Colonic mucosa (tissue), 4 donors: ENCODE measurements around the gene ITPR2. TPM values are rescaled to one million over a fixed set of nuclear protein-coding genes. Genes with fewer than 3 reads are reported as not detected.

Source experiments
- DNase-seq: peaks from one replicate; pipeline ENCODE4 v3.0.0-alpha.2; 2020
- H3K27ac ChIP-seq: fragments of 200-600 bp; one replicate; pipeline ENCODE4 v1.8.0; 2021
- H3K27me3 ChIP-seq: fragments of 200-600 bp; one replicate; pipeline ENCODE4 v1.8.0; 2021
- H3K36me3 ChIP-seq: fragments of 200-600 bp; one replicate; pipeline ENCODE4 v1.8.0; 2021
- H3K4me1 ChIP-seq: fragments of 200-600 bp; one replicate; pipeline ENCODE4 v1.8.0; 2021; ENCODE audit warnings: mild to moderate bottlenecking
- H3K4me3 ChIP-seq: fragments of 200-600 bp; one replicate; pipeline ENCODE4 v1.8.0; 2021
- H3K9ac ChIP-seq, 2 donors: one replicate each; pipeline ENCODE4 v1.7.0; 2013; ENCODE audit warnings: control low read depth in 2 of 2, low read depth in 2 of 2, low read length in 2 of 2
- H3K9me3 ChIP-seq: fragments of 200-600 bp; one replicate; pipeline ENCODE4 v1.8.0; 2021
- CTCF ChIP-seq: fragments of 200-600 bp; IDR thresholded peaks from one replicate; pipeline ENCODE4 v1.8.0; 2022; ENCODE audit warnings: antibody characterized with exemption, mild to moderate bottlenecking
- intact Hi-C: fragments of 100-400 bp; cut with DNase I; formaldehyde crosslinking; loops from one replicate; pipeline ENCODE4 v1.14.1; 2022
- total RNA-seq, 2 donors: library from RNA; stranded (reverse); fragmentation: NEBNext Ultra II Directional in 1 of 2; extraction: Animal tissue kit (Norgen Biotek cat#: 25700) in 1 of 2; gene quantifications; one replicate each; pipeline ENCODE4 v1.2.1, GENCODE V29; 2021
- donor health status: healthy.
- donor health status: DM: no; HTN: no; CAD: no.
- donor health status: DM: no; HTN: no; CAD: no.

The ITPR2 gene
- total RNA-seq, 2 donors from 2014 or later: 15.9 to 39.3 TPM

GRCh38 chr12:26871985-26872384, 39.0 kb upstream of the ITPR2 start:
- Histone ChIP-seq H3K36me3 (no peaks in the 10 kb centered on the region), H3K4me3 (no peak overlapping the region), H3K27me3 (no peaks in the 10 kb centered on the region), H3K4me1 (peaks cover 3% of the 10 kb centered on the region), H3K9me3 (no peaks in the 10 kb centered on the region), H3K27ac (no peak overlapping the region), H3K9ac (no peak overlapping the region)
- TF ChIP-seq CTCF: no peak
- DNase-seq: no peak
- intact Hi-C loops: no loop called here

- Histone ChIP-seq H3K9me3 (no peaks in the 10 kb centered on the region), H3K4me1 (peaks cover 3% of the 10 kb centered on the region), H3K36me3 (no peaks in the 10 kb centered on the region), H3K4me3 (no peak overlapping the region), H3K27me3 (no peaks in the 10 kb centered on the region), H3K27ac (no peak overlapping the region), H3K9ac (no peak overlapping the region)
- intact Hi-C loops: no loop called here
- peak; percentile 47 for DNase-seq
- no peak for TF ChIP-seq CTCF
These were observed 37.8 kb upstream of the ITPR2 start for GRCh38 chr12:26870491-26871419.

GRCh38 chr12:26869908-26870459, 37.0 kb upstream of the ITPR2 start:
- TF ChIP-seq CTCF: no peak
- Histone ChIP-seq H3K36me3 (no peaks in the 10 kb centered on the region), H3K27me3 (no peaks in the 10 kb centered on the region), H3K9ac (no peak overlapping the region), H3K27ac (no peak overlapping the region), H3K4me3 (no peak overlapping the region), H3K9me3 (no peaks in the 10 kb centered on the region), H3K4me1 (peaks cover 3% of the 10 kb centered on the region)
- no peak for DNase-seq
- intact Hi-C loops: no loop called here

DNA sequence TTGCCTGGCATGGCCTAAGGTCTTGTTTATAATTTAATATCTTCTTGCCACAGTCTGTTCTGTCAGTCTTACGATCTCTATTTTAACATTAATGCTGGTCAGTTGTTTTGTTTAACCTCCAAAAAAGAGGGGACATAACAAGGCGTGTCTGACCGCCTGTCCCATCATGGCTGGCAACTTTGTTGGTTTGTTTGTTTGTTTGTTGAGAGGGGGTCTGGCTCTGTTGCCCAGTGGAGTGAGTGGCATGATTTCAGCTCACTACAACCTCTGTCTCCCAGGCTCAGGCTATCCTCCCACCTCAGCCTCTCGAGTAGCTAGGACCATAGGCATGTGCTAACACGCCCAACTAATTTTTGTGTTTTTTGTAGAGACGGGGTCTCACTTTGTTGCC, 36.1 kb upstream of the ITPR2 start:
- Histone ChIP-seq H3K4me1 (peaks cover 3% of the 10 kb centered on the region), H3K27ac (no peak overlapping the region), H3K27me3 (no peaks in the 10 kb centered on the region), H3K9me3 (no peaks in the 10 kb centered on the region), H3K9ac (no peak overlapping the region), H3K4me3 (no peak overlapping the region), H3K36me3 (no peaks in the 10 kb centered on the region)
- DNase-seq: no peak
- no peak for TF ChIP-seq CTCF
- intact Hi-C loops: no loop called here

DNA sequence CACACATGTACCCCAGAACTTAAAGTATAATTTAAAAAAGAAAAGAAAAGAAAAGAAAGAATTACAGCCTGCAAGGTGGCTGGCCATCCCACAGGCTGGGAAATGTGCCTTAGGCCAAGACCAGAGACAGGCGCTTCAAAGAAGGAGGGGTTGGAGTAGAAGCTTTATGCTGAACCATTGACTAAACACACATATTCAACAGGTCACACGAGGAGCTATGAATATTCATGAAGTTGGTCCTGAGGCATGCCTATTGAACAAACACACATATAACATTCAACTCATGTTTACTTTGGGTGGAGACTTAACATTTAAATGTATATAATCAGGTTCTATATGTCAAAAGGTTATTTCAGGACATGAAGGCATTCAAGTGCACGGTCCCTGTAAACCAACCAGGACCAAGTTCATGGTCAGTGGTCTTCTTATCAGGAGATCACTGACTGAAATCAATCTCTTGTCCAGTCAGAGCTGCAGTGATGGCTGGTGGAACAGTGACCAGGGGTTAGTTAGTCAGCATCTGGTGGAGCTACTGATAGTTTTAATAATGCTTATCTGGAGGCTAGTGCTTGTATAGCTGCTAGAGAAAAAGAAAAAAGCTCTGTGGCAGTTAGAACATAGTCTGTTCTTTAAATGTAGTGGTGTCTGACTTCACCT, 35.6 kb upstream of the ITPR2 start:
- Histone ChIP-seq H3K4me1 (peaks cover 3% of the 10 kb centered on the region), H3K27ac (no peak overlapping the region), H3K36me3 (no peaks in the 10 kb centered on the region), H3K9ac (no peak overlapping the region), H3K27me3 (no peaks in the 10 kb centered on the region), H3K9me3 (no peaks in the 10 kb centered on the region), H3K4me3 (no peak overlapping the region)
- intact Hi-C loops: no loop called here
- no peak for TF ChIP-seq CTCF
- DNase-seq: no peak
